Effector memory CD4-positive, alpha-beta T cell (primary cell): Measurements from ENCODE around the gene SRGAP3.

ENCODE experiments used
- DNase-seq, 3 donors: peaks; one replicate each; pipeline ENCODE4 v3.0.0-alpha.2; 2020
- H3K27ac ChIP-seq: 2 replicates; pipeline ENCODE4 v1.7.0; 2013; ENCODE audit warnings: mild to moderate bottlenecking, low read length, moderate library complexity; ENCODE audit not compliant: insufficient read depth, poor library complexity, severe bottlenecking
- H3K27me3 ChIP-seq: replicated peaks from 2 replicates; pipeline ENCODE4 v1.7.0; 2013; ENCODE audit warnings: mild to moderate bottlenecking, low read length; ENCODE audit not compliant: insufficient read depth, control insufficient read depth, poor library complexity, severe bottlenecking
- H3K36me3 ChIP-seq: 2 replicates; pipeline ENCODE4 v1.7.0; 2013; ENCODE audit warnings: mild to moderate bottlenecking, low read length, moderate library complexity; ENCODE audit not compliant: control insufficient read depth, insufficient read depth
- H3K4me1 ChIP-seq: 2 replicates; pipeline ENCODE4 v1.7.0; 2013; ENCODE audit warnings: low read length, mild to moderate bottlenecking; ENCODE audit not compliant: control insufficient read depth, insufficient read depth, poor library complexity, severe bottlenecking
- H3K4me3 ChIP-seq: 2 replicates; pipeline ENCODE4 v1.7.0; 2013; ENCODE audit warnings: low read length, low read depth, mild to moderate bottlenecking; ENCODE audit not compliant: insufficient read depth, poor library complexity, severe bottlenecking
- H3K9me3 ChIP-seq: 2 replicates; pipeline ENCODE4 v1.7.0; 2013; ENCODE audit warnings: mild to moderate bottlenecking, low read length, moderate library complexity; ENCODE audit not compliant: control insufficient read depth

SRGAP3 gene

GRCh38 chr3:8984081-8984480 lies 265.4 kb downstream of the SRGAP3 start:
- Histone ChIP-seq H3K27ac (no peak overlapping the region), H3K36me3 (no peaks in the 10 kb centered on the region), H3K27me3 (no peaks in the 10 kb centered on the region), H3K4me3 (no peak overlapping the region), H3K4me1 (no peaks in the 10 kb centered on the region), H3K9me3 (no peaks in the 10 kb centered on the region)
- no peak for DNase-seq

GRCh38 chr3:8983591-8983990 lies 265.9 kb downstream of the SRGAP3 start:
- Histone ChIP-seq H3K9me3 (no peaks in the 10 kb centered on the region), H3K4me1 (no peaks in the 10 kb centered on the region), H3K36me3 (no peaks in the 10 kb centered on the region), H3K27me3 (no peaks in the 10 kb centered on the region), H3K4me3 (no peak overlapping the region), H3K27ac (no peak overlapping the region)
- DNase-seq = no peak

GRCh38 chr3:8983026-8983425 lies 266.4 kb downstream of the SRGAP3 start:
- Histone ChIP-seq H3K4me3 (no peak overlapping the region), H3K9me3 (no peaks in the 10 kb centered on the region), H3K27me3 (no peaks in the 10 kb centered on the region), H3K4me1 (no peaks in the 10 kb centered on the region), H3K27ac (no peak overlapping the region), H3K36me3 (no peaks in the 10 kb centered on the region)
- no peak for DNase-seq

GRCh38 chr3:8982509-8982908 lies 266.9 kb downstream of the SRGAP3 start:
- H3K4me3 ChIP-seq = no peak overlapping the region
- DNase-seq = no peak
- H3K9me3 ChIP-seq = no peaks in the 10 kb centered on the region
- H3K4me1 ChIP-seq = no peaks in the 10 kb centered on the region
- no peaks in the 10 kb centered on the region for H3K27me3 ChIP-seq
- H3K27ac ChIP-seq = no peak overlapping the region
- H3K36me3 ChIP-seq = no peaks in the 10 kb centered on the region

DNA sequence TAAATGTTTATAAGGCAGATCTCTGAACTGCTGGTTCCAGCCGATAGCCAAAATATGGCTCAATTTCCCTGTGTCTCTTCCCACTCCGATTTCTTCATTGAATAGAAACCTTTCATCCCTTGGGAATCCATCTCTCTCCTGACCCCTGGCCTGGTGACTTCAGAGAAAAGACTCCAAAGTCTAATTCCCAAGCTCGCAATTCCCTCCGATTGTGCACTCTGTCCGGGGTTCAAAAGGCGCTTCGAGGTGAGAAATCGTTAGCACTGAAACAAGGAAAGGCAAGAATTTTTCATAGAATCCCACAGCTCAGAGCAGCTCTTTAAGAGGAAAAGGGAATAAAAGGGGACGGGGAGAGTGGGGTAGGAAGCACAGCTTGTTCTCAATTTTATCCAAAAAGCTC lies 267.7 kb downstream of the SRGAP3 start:
- H3K4me1 ChIP-seq = no peaks in the 10 kb centered on the region
- H3K27ac ChIP-seq = no peak overlapping the region
- no peaks in the 10 kb centered on the region for H3K27me3 ChIP-seq
- no peak for DNase-seq
- H3K9me3 ChIP-seq = no peaks in the 10 kb centered on the region
- no peaks in the 10 kb centered on the region for H3K36me3 ChIP-seq
- no peak overlapping the region for H3K4me3 ChIP-seq

- no peak for DNase-seq
- H3K4me3 ChIP-seq = no peak overlapping the region
- no peaks in the 10 kb centered on the region for H3K36me3 ChIP-seq
- H3K27ac ChIP-seq = no peak overlapping the region
- H3K4me1 ChIP-seq = no peaks in the 10 kb centered on the region
- no peaks in the 10 kb centered on the region for H3K9me3 ChIP-seq
- no peaks in the 10 kb centered on the region for H3K27me3 ChIP-seq
These were observed 268.1 kb downstream of the SRGAP3 start for GRCh38 chr3:8981296-8981695.

DNA sequence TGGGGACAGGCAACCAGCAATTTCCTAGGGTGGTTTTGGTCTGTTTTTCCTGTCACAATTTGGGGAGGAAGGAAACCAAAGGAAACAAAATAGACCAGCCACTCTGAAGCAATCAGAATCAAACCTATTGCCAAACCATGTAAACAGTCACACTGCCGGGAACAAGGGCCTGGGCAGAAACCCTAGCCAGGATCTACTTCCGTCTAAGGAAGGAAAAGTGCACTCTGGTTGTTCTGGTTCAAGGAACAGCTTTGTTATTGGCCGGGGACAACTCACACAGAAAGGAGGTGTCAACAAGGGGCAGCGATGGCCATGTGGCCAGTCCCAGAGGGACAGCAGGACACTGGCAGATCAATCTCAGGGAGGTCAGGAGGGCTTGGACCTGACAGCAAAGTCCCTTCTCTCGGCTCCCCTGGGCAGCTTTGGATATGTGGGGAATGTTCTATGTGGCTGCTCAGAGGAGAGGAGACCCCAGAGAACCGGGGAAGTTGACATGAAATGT lies 268.6 kb downstream of the SRGAP3 start:
- no peak for DNase-seq
- no peaks in the 10 kb centered on the region for H3K4me1 ChIP-seq
- no peaks in the 10 kb centered on the region for H3K27me3 ChIP-seq
- no peak overlapping the region for H3K4me3 ChIP-seq
- no peaks in the 10 kb centered on the region for H3K9me3 ChIP-seq
- H3K36me3 ChIP-seq = no peaks in the 10 kb centered on the region
- no peak overlapping the region for H3K27ac ChIP-seq

- no peak overlapping the region for H3K4me3 ChIP-seq
- H3K4me1 ChIP-seq = no peaks in the 10 kb centered on the region
- no peaks in the 10 kb centered on the region for H3K36me3 ChIP-seq
- H3K27ac ChIP-seq = no peak overlapping the region
- no peak for DNase-seq
- H3K27me3 ChIP-seq = no peaks in the 10 kb centered on the region
- no peaks in the 10 kb centered on the region for H3K9me3 ChIP-seq
These were observed 270.2 kb downstream of the SRGAP3 start for GRCh38 chr3:8979262-8979661.

DNA sequence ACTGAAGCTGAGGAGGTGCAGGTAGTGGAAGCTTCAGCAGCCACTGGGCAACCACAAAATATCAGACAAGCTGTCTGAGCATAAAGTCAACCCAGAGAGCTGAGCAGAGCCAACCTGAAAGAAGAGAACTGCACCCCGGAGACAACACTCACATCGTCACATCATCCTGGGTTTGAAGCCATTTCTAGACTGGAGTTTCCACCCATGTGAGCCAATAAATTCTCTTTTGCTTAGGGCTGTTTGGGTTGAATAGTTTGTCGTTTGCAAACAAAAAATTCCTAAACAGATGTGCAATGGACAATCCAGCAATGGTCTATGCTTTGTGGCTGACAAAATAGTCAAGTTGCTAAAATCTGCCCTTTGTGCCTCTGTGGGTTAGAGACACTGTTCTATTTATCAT lies 270.9 kb downstream of the SRGAP3 start:
- H3K36me3 ChIP-seq = no peaks in the 10 kb centered on the region
- DNase-seq = no peak

GRCh38 chr3:8976540-8977182 lies 272.8 kb downstream of the SRGAP3 start:
- Histone ChIP-seq H3K27me3 (no peaks in the 10 kb centered on the region), H3K9me3 (no peaks in the 10 kb centered on the region), H3K4me3 (no peak overlapping the region), H3K4me1 (no peaks in the 10 kb centered on the region), H3K27ac (no peak overlapping the region), H3K36me3 (no peaks in the 10 kb centered on the region)
- DNase-seq = no peak

More for the DNA sequence above, 270.9 kb downstream of the SRGAP3 start:
- no peaks in the 10 kb centered on the region for H3K4me1 ChIP-seq
- no peaks in the 10 kb centered on the region for H3K9me3 ChIP-seq
- no peak overlapping the region for H3K4me3 ChIP-seq
- H3K27ac ChIP-seq = no peak overlapping the region
- no peaks in the 10 kb centered on the region for H3K27me3 ChIP-seq
